Activated naive CD4-positive, alpha-beta T cell treated with Interleukin-2 at 50 U/mL for 16 hours (primary cell): ENCODE results near the gene TENM3.

Source experiments
- DNase-seq: peaks from one replicate; pipeline ENCODE4 v3.0.0-alpha.2; 2020

Gene TENM3

GRCh38 chr4:182700362-182701160 is 457.4 kb downstream of the TENM3 start:
- no peak for DNase-seq

GRCh38 chr4:182704077-182704476 is 460.9 kb downstream of the TENM3 start:
- no peak for DNase-seq

GRCh38 chr4:182704948-182705347 is 461.7 kb downstream of the TENM3 start:
- DNase-seq = no peak

GRCh38 chr4:182705389-182705788 is 462.2 kb downstream of the TENM3 start:
- DNase-seq = no peak

GRCh38 chr4:182711211-182711610 is 468.0 kb downstream of the TENM3 start:
- DNase-seq = no peak

- no peak for DNase-seq
These were observed 472.3 kb downstream of the TENM3 start for GRCh38 chr4:182715548-182715947.

- no peak for DNase-seq
These were observed 473.0 kb downstream of the TENM3 start for GRCh38 chr4:182716192-182716591.

- no peak for DNase-seq
These were observed 474.8 kb downstream of the TENM3 start for GRCh38 chr4:182717788-182718583.

- DNase-seq = no peak
These were observed 481.2 kb downstream of the TENM3 start for GRCh38 chr4:182724414-182724813.

- DNase-seq = no peak
These were observed 486.3 kb downstream of the TENM3 start for GRCh38 chr4:182729516-182729915.

- no peak for DNase-seq
These were observed 487.6 kb downstream of the TENM3 start for GRCh38 chr4:182730791-182731190.

- no peak for DNase-seq
These were observed 493.0 kb downstream of the TENM3 start for GRCh38 chr4:182736207-182736606.

- no peak for DNase-seq
These were observed 495.3 kb downstream of the TENM3 start for GRCh38 chr4:182738283-182739047.

GRCh38 chr4:182740256-182740655 is 497.1 kb downstream of the TENM3 start:
- no peak for DNase-seq

- no peak for DNase-seq
These were observed 497.9 kb downstream of the TENM3 start for GRCh38 chr4:182741054-182741453.

GRCh38 chr4:182741914-182742313 is 498.7 kb downstream of the TENM3 start:
- DNase-seq = no peak

- no peak for DNase-seq
These were observed 500.6 kb downstream of the TENM3 start for GRCh38 chr4:182743815-182744214.

GRCh38 chr4:182745237-182745636 is 502.0 kb downstream of the TENM3 start:
- no peak for DNase-seq

GRCh38 chr4:182746876-182747275 is 503.7 kb downstream of the TENM3 start:
- no peak for DNase-seq

- DNase-seq = no peak
These were observed 505.1 kb downstream of the TENM3 start for GRCh38 chr4:182748283-182748682.

GRCh38 chr4:182748949-182749348 is 505.7 kb downstream of the TENM3 start:
- no peak for DNase-seq

GRCh38 chr4:182749667-182750167 is 506.5 kb downstream of the TENM3 start:
- DNase-seq = no peak
